Uterus (tissue), 4 donors: ENCODE results near the gene WDR47. TPM values are rescaled to one million over a fixed set of nuclear protein-coding genes. Genes with fewer than 3 reads are reported as not detected.
"Not testable (repeated sequence)": the region's sequence is repeated elsewhere in the genome, so short reads cannot be mapped to it uniquely, and the experiment has no call there.

Source experiments
- DNase-seq, 2 donors: peaks; one replicate each; pipeline ENCODE4 v3.0.0-alpha.2; 2019 to 2020
- H3K27ac ChIP-seq, 2 donors: fragments of 200-600 bp; sonication (generic); 1 replicate in 1 of 2; 2 replicates in 1 of 2; pipeline ENCODE4 v1.5.1; 2016 to 2018
- H3K27me3 ChIP-seq, 2 donors: fragments of 200-600 bp; sonication (generic); one replicate each; pipeline ENCODE4 v1.5.1; 2018 to 2019; ENCODE audit warnings: control low read depth in 1 of 2
- H3K36me3 ChIP-seq, 2 donors: fragments of 200-600 bp; sonication (generic); one replicate each; pipeline ENCODE4 v1.5.1; 2019; ENCODE audit warnings: control low read depth in 1 of 2
- H3K4me1 ChIP-seq, 2 donors: fragments of 200-600 bp; sonication (generic); one replicate each; pipeline ENCODE4 v1.5.1; 2018 to 2019; ENCODE audit warnings: control low read depth in 1 of 2
- H3K4me3 ChIP-seq, 2 donors: fragments of 200-600 bp; sonication (generic); 1 replicate in 1 of 2; 2 replicates in 1 of 2; pipeline ENCODE4 v1.5.1; 2018 to 2019; ENCODE audit warnings: mild to moderate bottlenecking in 1 of 2
- H3K9me3 ChIP-seq, 2 donors: fragments of 200-600 bp; sonication (generic); one replicate each; pipeline ENCODE4 v1.5.1; 2019; ENCODE audit warnings: control low read depth in 1 of 2
- CTCF ChIP-seq, 4 experiments: fragments of 200-600 bp in 2 of 4; fragments of 450-650 bp in 2 of 4; sonication (generic) in 2 of 4; IDR thresholded peaks; one replicate each; pipeline ENCODE4 v1.5.1; 2016 to 2019; ENCODE audit warnings: antibody characterized with exemption in 4 of 4, mild to moderate bottlenecking in 2 of 4, moderate library complexity in 1 of 4
- POLR2A ChIP-seq, 2 donors: fragments of 450-650 bp; IDR thresholded peaks; one replicate each; pipeline ENCODE4 v1.6.1; 2016; ENCODE audit warnings: antibody characterized with exemption in 2 of 2, mild to moderate bottlenecking in 1 of 2, moderate library complexity in 1 of 2
- intact Hi-C: fragments of 100-400 bp; cut with DNase I; formaldehyde crosslinking; loops from one replicate; pipeline ENCODE4 v1.15.1; 2023; ENCODE audit warnings: low total_unique reads
- total RNA-seq, 4 donors: library from RNA; depleted of rRNA in 3 of 4; stranded (reverse); fragments of >200 nt in 3 of 4; gene quantifications; one replicate each; pipeline versions ENCODE4 v1.1.0 to v1.2.4, GENCODE V29; 2014 to 2023
- donor health status: DM: yes; HTN: yes; CAD: no.

Gene WDR47
- total RNA-seq, 4 donors from 2014 or later: 10.5 to 54.7 (median 27.2) TPM

- no peaks in the 10 kb centered on the region for H3K36me3 ChIP-seq
- H3K4me1 ChIP-seq: no peaks in the 10 kb centered on the region
- no peaks in the 10 kb centered on the region for H3K9me3 ChIP-seq
- peak overlapping the region; percentile 85 to 98 for H3K4me3 ChIP-seq
- TF ChIP-seq CTCF (IDR thresholded peaks at IDR 0.05) (no peak), POLR2A (IDR thresholded peaks at IDR 0.05) (no peak)
- H3K27me3 ChIP-seq: no peaks in the 10 kb centered on the region
- peak overlapping the region; percentile 74 to 82 for H3K27ac ChIP-seq
- intact Hi-C loops: no loop called here
- peak; percentile 19 to 20 for DNase-seq
These were observed 797 bp downstream of the WDR47 start for GRCh38 chr1:109040989-109041620.

- no peak overlapping the region for H3K27ac ChIP-seq
- H3K4me1 ChIP-seq: no peaks in the 10 kb centered on the region
- H3K4me3 ChIP-seq: peak overlapping the region; percentile 85 to 98
- no peak for TF ChIP-seq POLR2A (IDR thresholded peaks at IDR 0.05)
- no peak for TF ChIP-seq CTCF (IDR thresholded peaks at IDR 0.05)
- DNase-seq: no peak
- no peaks in the 10 kb centered on the region for H3K9me3 ChIP-seq
- no peaks in the 10 kb centered on the region for H3K27me3 ChIP-seq
- H3K36me3 ChIP-seq: no peaks in the 10 kb centered on the region
- intact Hi-C loops: no loop called here
These were observed 1.3 kb downstream of the WDR47 start for GRCh38 chr1:109040627-109040988.

- intact Hi-C loops: no loop called here
- H3K4me1 ChIP-seq: no peaks in the 10 kb centered on the region
- H3K4me3 ChIP-seq: no peak overlapping the region
- TF ChIP-seq CTCF (IDR thresholded peaks at IDR 0.05): no peak
- TF ChIP-seq POLR2A (IDR thresholded peaks at IDR 0.05): no peak
- DNase-seq: no peak
- H3K27ac ChIP-seq: no peak overlapping the region
- no peaks in the 10 kb centered on the region for H3K36me3 ChIP-seq
- H3K27me3 ChIP-seq: no peaks in the 10 kb centered on the region
- no peaks in the 10 kb centered on the region for H3K9me3 ChIP-seq
These were observed 7.5 kb downstream of the WDR47 start for GRCh38 chr1:109034382-109034781.

- DNase-seq, H3K4me1 ChIP-seq, H3K27me3 ChIP-seq, H3K27ac ChIP-seq, H3K4me3 ChIP-seq, intact Hi-C loops, H3K36me3 ChIP-seq, H3K9me3 ChIP-seq: not testable (repeated sequence)
These were observed 12.4 kb downstream of the WDR47 start for GRCh38 chr1:109029493-109029892.

- Histone ChIP-seq H3K36me3 (no peaks in the 10 kb centered on the region), H3K27ac (no peak overlapping the region), H3K9me3 (no peaks in the 10 kb centered on the region), H3K27me3 (no peaks in the 10 kb centered on the region), H3K4me3 (no peak overlapping the region), H3K4me1 (no peaks in the 10 kb centered on the region)
- TF ChIP-seq POLR2A (IDR thresholded peaks at IDR 0.05): no peak
- TF ChIP-seq CTCF (IDR thresholded peaks at IDR 0.05): no peak
- intact Hi-C loops: no loop called here
- no peak for DNase-seq
These were observed 14.1 kb downstream of the WDR47 start for GRCh38 chr1:109027841-109028240.

- Histone ChIP-seq H3K27ac (no peak overlapping the region), H3K9me3 (no peaks in the 10 kb centered on the region), H3K4me1 (no peaks in the 10 kb centered on the region), H3K36me3 (no peaks in the 10 kb centered on the region), H3K27me3 (no peaks in the 10 kb centered on the region), H3K4me3 (no peak overlapping the region)
- intact Hi-C loops: no loop called here
- TF ChIP-seq CTCF (IDR thresholded peaks at IDR 0.05) (no peak), POLR2A (IDR thresholded peaks at IDR 0.05) (no peak)
- no peak for DNase-seq
These were observed 16.2 kb downstream of the WDR47 start for GRCh38 chr1:109025694-109026093.
